ENCODE measurements around the gene OTUB1.

DNA sequence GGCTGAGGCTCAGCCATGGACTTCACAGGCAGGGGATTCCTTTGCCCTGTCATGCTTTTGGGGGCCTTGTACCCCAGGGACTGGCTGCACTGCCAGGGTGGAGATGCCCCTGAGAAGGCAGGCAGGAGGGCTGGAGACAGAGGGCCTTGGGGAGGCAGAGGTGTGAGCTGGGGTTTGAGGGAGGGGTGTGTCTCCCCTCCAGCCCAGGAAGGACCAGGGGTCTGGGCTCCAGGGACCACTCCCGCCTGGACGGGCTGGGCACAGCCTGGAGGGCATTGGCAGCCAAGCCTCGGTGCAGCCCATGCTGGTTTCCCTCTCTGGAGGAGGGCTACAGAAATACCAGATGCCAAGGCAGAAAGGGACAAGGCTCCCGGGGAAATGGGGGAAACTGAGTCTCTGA lies 19.5 kb downstream of the OTUB1 start:
- TF ChIP-seq EZH2 (IDR thresholded peaks at IDR 0.05; ENCODE audit: borderline replicate concordance, low read depth, low read length) (no peak), TAF15 (IDR thresholded peaks at IDR 0.05; ENCODE audit: low read depth, low read length) (no peak), BRD4 (IDR thresholded peaks at IDR 0.05) (no peak), SOX6 (IDR thresholded peaks at IDR 0.05) (no peak)
- TF ChIP-seq, protein P1, sequence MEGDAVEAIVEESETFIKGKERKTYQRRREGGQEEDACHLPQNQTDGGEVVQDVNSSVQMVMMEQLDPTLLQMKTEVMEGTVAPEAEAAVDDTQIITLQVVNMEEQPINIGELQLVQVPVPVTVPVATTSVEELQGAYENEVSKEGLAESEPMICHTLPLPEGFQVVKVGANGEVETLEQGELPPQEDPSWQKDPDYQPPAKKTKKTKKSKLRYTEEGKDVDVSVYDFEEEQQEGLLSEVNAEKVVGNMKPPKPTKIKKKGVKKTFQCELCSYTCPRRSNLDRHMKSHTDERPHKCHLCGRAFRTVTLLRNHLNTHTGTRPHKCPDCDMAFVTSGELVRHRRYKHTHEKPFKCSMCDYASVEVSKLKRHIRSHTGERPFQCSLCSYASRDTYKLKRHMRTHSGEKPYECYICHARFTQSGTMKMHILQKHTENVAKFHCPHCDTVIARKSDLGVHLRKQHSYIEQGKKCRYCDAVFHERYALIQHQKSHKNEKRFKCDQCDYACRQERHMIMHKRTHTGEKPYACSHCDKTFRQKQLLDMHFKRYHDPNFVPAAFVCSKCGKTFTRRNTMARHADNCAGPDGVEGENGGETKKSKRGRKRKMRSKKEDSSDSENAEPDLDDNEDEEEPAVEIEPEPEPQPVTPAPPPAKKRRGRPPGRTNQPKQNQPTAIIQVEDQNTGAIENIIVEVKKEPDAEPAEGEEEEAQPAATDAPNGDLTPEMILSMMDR (IDR thresholded peaks at IDR 0.05 in 2 of 3, conservative IDR thresholded peaks at IDR 0.05 in 1 of 3; ENCODE audit: insufficient read depth in 2 of 3, low read depth in 1 of 3, low read length in 3 of 3): no peak
- TF ChIP-seq, protein P2, sequence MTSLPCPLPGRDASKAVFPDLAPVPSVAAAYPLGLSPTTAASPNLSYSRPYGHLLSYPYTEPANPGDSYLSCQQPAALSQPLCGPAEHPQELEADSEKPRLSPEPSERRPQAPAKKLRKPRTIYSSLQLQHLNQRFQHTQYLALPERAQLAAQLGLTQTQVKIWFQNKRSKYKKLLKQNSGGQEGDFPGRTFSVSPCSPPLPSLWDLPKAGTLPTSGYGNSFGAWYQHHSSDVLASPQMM (CRISPR knock-in tag; IDR thresholded peaks at IDR 0.05): no peak
- TF ChIP-seq, protein P3, sequence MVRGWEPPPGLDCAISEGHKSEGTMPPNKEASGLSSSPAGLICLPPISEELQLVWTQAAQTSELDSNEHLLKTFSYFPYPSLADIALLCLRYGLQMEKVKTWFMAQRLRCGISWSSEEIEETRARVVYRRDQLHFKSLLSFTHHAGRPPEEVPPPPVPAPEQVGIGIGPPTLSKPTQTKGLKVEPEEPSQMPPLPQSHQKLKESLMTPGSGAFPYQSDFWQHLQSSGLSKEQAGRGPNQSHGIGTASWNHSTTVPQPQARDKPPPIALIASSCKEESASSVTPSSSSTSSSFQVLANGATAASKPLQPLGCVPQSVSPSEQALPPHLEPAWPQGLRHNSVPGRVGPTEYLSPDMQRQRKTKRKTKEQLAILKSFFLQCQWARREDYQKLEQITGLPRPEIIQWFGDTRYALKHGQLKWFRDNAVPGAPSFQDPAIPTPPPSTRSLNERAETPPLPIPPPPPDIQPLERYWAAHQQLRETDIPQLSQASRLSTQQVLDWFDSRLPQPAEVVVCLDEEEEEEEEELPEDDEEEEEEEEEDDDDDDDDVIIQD (CRISPR knock-in tag; IDR thresholded peaks at IDR 0.05): no peak
- TF ChIP-seq, protein P4, sequence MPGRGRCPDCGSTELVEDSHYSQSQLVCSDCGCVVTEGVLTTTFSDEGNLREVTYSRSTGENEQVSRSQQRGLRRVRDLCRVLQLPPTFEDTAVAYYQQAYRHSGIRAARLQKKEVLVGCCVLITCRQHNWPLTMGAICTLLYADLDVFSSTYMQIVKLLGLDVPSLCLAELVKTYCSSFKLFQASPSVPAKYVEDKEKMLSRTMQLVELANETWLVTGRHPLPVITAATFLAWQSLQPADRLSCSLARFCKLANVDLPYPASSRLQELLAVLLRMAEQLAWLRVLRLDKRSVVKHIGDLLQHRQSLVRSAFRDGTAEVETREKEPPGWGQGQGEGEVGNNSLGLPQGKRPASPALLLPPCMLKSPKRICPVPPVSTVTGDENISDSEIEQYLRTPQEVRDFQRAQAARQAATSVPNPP (IDR thresholded peaks at IDR 0.05; ENCODE audit: borderline replicate concordance, insufficient read depth, insufficient read length): no peak

Measured in K562 (cell line).